Femur (tissue), 1 donor: Measurements from ENCODE around the gene FHL5.
"Not testable (repeated sequence)": the region's sequence is repeated elsewhere in the genome, so short reads cannot be mapped to it uniquely, and the experiment has no call there.

Source experiments
- DNase-seq: peaks from one replicate; pipeline ENCODE4 v3.0.0-alpha.2; 2017

FHL5 gene

DNA sequence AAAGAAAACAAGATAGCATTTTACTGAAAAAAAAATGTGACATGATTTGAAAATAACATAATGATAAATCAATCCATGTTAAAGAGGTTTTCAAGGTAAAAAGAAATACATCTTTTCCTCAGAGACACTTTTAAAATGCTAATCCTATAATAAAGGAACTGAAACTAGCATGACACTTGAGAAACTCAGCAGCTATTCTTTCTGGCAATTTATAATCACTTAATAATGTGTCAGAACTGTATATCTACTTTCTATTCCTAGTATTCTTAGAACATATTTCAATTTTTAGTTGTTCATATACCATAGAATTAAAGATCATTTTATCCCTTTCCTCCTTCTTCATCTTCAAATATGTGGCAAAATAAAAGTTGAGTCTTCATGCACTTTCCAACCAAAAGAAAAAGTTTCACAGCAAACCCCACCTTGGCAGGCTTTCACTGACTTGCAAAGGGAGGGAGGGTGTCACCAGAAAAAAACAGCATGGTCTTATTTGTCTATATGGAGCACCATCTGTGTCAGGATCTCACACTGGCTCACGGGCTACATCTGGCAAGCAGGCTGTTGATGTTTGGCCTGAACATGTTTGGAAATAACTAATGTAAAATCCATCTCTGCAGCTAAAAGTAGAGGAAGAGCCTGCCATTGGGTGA lies 48.5 kb downstream of the FHL5 start:
- no peak for DNase-seq

DNA sequence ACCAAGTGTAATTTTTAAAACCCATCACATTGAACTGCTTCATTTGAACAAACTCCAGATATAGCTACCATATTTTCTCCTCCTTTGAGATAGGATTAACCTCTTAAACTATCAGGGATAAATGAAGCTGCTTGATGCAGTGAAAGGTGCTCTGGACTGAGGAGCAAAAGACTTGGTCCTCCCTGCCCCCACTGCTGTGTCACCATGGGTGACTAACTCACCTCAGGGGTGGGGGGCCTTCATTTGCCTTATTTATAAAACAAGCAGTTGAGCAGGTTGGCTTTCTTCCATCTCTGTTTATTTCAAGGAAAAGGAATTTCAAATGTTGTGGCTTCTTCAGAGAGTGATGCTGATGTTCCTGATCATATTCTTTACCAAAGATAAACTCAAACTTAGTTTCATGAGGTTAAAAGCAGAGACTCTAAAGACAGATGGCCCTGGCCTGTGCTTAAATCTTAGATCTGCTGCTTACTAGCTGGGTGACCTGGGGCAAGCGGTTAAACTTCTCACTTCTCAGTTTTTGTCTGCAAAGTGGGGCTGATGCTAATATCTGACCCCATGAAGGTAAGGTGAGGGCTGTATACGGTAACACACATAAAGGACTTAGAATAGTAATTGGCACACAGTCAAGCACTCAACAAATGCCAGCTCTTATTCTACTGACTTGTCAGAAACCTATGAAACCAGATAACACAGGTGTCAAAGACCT lies 50.5 kb downstream of the FHL5 start:
- no peak for DNase-seq

DNA sequence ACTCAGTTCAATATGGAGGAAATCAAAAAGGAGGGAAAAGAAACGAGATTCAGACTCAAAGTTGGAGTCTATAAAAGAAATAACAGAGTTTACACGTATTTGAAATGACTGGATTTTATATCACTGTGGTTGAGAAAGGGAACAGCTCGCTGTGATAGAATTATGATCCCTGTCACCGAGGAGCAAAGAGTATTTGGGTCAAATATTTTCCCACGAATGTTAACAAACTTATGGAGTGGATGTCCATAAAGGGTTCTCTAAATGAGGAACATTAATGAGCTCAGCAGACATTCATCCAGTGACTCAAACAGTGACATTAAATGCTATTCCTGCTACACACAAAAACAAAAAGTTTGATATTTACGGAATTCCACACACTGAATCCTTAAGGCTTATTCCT lies 57.9 kb downstream of the FHL5 start:
- no peak for DNase-seq

DNA sequence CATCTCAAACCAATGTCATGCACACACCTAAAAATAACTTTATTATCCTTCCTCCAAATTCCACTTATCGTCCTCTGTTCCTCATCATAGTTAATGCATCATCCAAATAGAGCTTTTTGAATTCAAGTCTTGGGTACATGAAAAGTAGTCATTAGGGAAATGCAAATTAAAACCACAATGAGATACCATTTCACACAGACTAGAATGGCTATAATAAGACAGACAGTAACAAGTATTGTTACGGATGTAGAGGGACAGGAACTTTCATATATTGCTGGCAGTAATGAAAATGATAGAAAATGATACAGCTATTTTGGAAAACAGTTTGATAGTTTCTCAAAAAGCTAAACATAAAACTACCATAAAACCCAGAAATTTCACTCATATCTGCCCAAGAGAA lies 59.1 kb downstream of the FHL5 start:
- DNase-seq: no peak

DNA sequence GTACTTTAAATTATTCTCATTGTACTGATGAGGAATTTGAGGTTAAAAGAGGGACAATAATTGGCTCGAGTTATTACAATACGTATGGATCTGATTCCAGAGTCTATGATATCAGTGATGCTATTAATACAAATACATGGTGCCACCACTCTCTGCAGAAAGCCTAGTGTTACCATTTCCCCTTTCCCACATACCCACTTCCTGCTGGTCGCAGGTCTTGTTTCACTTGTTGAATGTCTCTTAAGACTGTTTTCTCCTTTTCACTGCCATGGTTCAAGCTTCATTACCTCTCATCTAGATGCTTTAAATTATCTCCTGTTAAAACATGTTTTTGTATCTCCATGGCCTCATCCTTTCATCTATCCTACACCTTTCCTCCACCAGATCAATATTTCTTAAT lies 62.0 kb downstream of the FHL5 start:
- no peak for DNase-seq

DNA sequence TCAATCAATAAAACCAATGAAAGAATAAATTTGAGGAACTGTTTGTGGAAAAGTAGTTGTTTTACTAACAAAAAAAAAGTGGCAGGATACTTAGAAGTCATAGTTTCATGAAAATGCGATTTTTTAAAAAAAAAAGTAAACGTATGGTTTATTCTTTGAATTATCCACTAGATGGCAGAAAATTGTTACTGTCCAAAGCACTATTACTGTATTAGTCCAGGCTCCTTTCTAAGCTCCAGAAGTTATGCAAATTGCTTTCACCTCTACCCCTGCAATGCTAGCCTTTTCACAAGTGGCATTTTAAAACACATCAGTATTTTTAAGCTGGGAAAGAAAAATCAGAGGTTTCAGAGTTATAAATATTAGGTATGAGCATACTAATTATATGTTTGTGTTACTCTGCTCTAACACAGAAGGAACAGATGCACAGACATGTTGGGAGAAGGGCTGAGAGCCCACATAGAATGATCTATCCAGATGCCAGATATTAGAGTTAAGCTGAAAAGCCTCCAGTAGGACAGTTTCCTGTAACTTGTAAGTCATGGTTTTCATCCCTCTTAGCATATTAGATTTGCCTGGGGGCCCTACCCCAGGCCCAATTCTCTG lies 63.9 kb downstream of the FHL5 start:
- DNase-seq: no peak

DNA sequence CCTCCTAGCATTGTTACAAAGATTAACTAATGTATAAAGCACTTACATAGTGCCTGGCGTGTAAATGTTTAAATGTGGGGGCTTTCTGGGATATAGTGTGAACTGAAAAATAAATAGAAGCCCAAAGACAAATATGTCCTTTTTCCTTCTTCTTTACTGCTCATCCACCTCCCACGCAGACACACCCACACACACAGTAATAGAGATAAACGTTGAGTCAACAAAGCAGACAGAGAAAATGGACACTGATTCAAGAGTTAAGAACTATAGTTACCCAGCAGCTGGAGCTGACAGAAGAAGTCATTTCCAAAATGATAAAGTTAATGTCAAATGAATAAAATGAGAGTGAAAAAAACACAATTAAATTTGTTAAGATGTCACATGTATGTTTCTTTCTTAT lies 68.3 kb downstream of the FHL5 start:
- no peak for DNase-seq

DNA sequence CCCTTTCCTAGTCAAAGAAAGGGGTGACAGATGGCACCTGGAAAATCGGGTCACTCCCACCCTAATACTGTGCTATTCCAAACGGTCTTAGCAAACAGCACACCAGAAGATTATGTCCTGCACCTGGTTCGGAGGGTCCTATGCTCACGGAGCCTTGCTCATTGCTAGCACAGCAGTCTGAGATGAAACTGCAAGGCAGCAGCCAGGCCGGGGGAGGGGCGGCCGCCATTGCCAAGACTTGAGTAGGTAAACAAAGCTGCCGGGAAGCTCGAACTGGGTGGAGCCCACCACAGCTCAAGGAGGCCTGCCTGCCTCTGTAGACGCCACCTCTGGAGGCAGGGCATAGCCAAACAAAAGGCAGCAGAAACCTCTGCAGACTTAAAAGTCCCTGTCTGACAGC lies 75.1 kb downstream of the FHL5 start:
- DNase-seq: not testable (repeated sequence)

DNA sequence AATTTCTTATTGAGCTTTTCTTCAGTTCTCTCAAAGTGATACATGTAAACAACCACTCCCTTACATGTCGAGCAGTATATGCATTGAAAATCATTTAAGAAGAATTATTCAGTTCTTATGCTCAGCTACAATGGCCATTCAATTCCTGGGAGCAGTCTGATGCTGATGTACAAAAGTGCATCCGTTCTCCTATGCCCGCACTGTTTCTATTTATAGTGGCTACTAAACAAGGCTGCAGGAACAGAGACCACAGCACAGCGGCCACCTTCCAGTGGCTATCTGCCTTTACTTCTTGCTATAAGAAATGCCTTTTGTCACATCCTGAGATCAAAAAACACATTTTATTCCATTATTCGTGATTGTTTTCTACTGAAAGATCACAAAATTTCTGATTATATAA lies 82.2 kb downstream of the FHL5 start:
- DNase-seq: no peak

DNA sequence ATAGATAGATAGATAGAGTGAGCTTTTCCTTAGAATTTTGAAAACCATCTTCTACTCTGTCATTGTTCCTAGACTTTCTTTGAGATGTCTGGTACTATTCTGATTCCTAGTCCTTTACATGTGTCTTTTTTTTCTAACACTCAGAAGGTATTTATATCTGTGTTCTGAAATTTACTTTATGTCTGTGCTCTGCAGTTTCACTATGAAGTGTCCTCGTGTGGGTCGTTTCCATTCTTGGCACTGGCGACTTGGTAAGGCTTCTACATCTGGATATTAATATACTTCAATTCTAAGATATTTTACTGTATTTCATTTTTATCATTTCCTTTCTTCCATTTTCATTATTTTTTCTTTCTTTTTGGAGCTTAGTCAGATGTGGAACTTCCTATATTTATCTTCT lies 87.0 kb downstream of the FHL5 start:
- no peak for DNase-seq

DNA sequence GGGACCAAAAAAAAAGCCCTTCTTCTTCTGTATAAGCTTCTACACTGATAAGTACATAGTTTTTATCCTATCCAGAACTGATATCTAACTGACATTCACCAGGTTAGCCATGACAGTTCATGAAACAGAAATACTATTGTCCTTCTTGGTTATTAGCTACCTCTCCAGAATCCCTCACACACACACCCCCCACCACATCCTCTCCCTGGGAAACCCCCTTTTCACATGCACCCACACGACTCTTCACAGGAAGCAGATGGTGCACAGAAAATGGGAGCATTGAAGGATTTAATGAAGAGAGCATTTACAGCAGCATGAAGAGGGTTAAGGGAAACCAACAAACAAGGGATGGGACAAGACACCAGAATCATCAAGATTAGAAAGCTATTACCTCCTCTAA lies 88.9 kb downstream of the FHL5 start:
- DNase-seq: no peak

DNA sequence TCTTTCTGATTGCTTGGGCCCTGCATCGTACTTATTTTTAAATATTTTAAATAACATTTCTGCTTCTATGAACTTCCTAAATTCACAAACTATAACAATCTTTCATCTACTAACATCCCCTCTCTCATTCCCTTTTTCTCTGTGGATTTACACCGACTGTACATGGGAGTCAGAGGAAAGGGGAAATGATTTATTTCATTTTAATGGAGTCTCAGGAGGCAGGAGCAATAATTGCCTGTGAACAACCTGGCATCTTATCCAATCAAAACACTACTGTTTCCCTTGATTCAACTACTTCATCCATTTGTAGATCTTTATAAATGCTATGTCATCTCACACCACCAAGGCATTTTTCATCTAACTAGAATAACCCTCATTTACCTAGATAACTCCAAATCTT lies 89.6 kb downstream of the FHL5 start:
- DNase-seq: no peak

DNA sequence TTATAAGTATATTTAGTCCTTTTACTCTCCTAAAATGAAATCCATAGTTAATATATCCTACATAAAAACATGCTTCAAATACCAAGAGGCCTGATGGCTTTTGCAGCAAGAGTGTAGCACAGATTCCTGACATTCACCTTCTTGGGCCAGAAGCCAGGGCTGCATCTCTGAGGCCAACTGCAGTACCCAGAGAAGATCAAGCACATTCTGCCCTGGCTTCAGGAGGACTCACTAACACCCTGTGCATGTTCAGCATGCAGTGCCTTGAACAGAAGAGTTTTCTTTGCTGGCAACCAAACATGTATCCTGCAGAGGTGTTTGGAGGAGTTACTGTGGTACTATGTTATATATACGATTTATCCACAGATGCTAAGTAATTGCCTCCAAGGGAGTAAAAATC lies 90.3 kb downstream of the FHL5 start:
- DNase-seq: peak; percentile 25

DNA sequence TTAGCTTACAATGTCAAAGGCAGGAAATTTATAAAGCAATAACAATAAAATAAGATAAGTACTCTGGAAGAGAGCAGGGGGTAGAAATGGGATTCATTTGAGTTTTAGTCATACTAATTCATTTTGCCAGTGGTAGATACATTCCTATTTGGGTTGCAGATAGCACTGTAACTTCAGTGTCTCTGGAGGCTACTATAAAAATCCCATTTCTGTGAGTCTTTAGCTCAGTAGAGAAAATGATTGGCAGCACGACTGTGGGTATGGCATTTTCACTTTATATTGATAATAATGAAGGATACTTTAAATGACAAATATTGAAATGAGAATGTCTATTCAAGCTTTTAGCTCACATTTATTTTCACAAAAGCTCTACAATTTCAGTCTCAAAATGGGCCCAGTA lies 93.6 kb downstream of the FHL5 start:
- no peak for DNase-seq

DNA sequence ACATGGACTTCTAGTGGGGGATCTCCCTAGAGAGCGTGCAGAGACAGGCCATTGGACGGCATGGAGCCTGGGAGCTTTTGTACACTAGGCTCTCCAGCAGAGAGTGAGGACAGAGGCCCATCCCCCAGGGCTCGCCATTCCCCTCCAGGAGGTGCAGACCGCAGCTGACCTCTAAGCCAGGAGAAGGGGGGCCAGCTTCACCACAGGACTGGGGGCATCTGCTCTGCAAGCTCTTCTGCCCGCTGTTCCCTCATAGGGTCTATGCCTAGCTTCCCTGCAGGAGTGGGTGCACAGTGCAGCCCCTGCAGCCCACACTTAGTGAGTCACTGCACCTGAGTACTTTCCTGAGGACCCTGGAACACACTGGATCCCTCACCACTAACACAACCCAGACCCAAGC lies 94.4 kb downstream of the FHL5 start:
- no peak for DNase-seq

DNA sequence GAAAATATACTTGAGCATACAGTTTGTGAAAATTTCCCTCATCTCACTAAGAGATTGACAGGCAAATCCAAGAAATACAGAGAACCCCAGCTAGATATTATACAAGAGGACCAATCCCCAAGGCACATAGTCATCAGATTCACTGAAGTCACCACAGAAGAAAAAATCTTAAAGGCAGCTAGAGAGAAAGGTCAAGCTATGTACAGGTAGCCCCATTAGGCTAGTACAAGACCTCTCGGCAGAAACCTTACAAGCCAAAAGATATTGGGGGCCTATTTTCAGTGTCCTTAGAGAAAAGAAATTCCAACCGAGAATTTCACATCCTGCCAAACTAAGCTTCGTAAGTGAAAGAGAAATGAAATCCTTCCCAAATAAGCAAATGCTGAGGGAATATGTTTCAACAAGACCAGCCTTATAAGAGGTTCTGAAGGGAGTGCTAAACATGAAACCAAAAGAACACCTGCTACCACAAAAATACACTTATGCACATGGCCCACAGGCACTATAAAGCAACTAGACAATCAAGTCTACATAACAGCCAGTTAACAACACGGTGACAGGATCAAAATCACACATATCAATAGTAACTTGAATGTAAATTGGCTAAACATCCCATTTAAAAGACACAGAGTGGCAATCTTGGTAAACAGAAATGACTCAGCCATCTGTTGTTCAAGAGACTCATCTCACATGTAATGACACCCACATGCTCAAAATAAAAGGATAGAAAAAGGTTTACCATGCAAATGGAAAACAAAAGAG lies 96.3 kb downstream of the FHL5 start:
- DNase-seq: no peak
